DOHH2 (cell line): ENCODE data around the gene ZSCAN32.

Experiments used
- H3F3A ChIP-seq: fragments of 200-600 bp; sonication (generic), shearing (Covaris generic); 2 replicates; pipeline ENCODE4 v1.6.0; 2016; ENCODE audit warnings: antibody characterized with exemption, mild to moderate bottlenecking; ENCODE audit not compliant: control insufficient read depth, insufficient read depth
- H3K27ac ChIP-seq: fragments of 200-600 bp; sonication (generic); 2 replicates; pipeline ENCODE4 v1.5.1; 2014; ENCODE audit warnings: low read depth, mild to moderate bottlenecking, low read length, moderate library complexity
- H3K27me3 ChIP-seq: fragments of 200-600 bp; sonication (generic); 2 replicates; pipeline ENCODE4 v1.6.1; 2014; ENCODE audit warnings: mild to moderate bottlenecking, low read length, mixed read lengths; ENCODE audit not compliant: control insufficient read depth
- H3K36me3 ChIP-seq: fragments of 200-600 bp; sonication (generic); 2 replicates; pipeline ENCODE4 v1.6.1; 2014; ENCODE audit warnings: mild to moderate bottlenecking, low read length, moderate library complexity, mixed read lengths; ENCODE audit not compliant: control insufficient read depth
- H3K4me1 ChIP-seq: fragments of 200-600 bp; sonication (generic); 2 replicates; pipeline ENCODE4 v1.6.1; 2014; ENCODE audit warnings: mild to moderate bottlenecking, low read length, mixed read lengths; ENCODE audit not compliant: control insufficient read depth
- H3K4me2 ChIP-seq: fragments of 200-600 bp; sonication (generic); 2 replicates; pipeline ENCODE4 v1.6.0; 2014; ENCODE audit warnings: mild to moderate bottlenecking, low read length, moderate library complexity
- H3K4me3 ChIP-seq: fragments of 200-600 bp; sonication (generic); 2 replicates; pipeline ENCODE4 v1.5.1; 2014; ENCODE audit warnings: mild to moderate bottlenecking, low read length, mixed read lengths
- H3K79me2 ChIP-seq: fragments of 200-600 bp; sonication (generic); 2 replicates; pipeline ENCODE4 v1.6.1; 2014; ENCODE audit warnings: mild to moderate bottlenecking, low read length, mixed read lengths; ENCODE audit not compliant: control insufficient read depth
- H3K9me2 ChIP-seq: fragments of 200-600 bp; sonication (generic); replicated peaks from 2 replicates; pipeline ENCODE4 v1.6.1; 2014; ENCODE audit warnings: mild to moderate bottlenecking, low read length, mixed read lengths; ENCODE audit not compliant: control insufficient read depth
- H3K9me3 ChIP-seq: fragments of 200-600 bp; sonication (generic); 2 replicates; pipeline ENCODE4 v1.6.1; 2014; ENCODE audit warnings: antibody characterized with exemption, low read length, mixed read lengths; ENCODE audit not compliant: control insufficient read depth, insufficient read depth
- H4K20me1 ChIP-seq: fragments of 200-600 bp; sonication (generic); 2 replicates; pipeline ENCODE4 v1.6.0; 2014; ENCODE audit warnings: low read depth, mild to moderate bottlenecking, antibody characterized with exemption, low read length, moderate library complexity; ENCODE audit not compliant: control insufficient read depth, insufficient read depth
- CTCF ChIP-seq: fragments of 200-600 bp; sonication (generic); IDR thresholded peaks from one replicate; pipeline ENCODE4 v1.5.1; 2014; ENCODE audit warnings: antibody characterized with exemption, mild to moderate bottlenecking, low read depth, low read length; ENCODE audit not compliant: poor library complexity, severe bottlenecking
- EZH2phosphoT487 ChIP-seq: fragments of 200-600 bp; sonication (generic); IDR thresholded peaks from 2 replicates; pipeline ENCODE4 v1.6.1; 2017; ENCODE audit warnings: borderline replicate concordance, mild to moderate bottlenecking, antibody characterized with exemption, low read length, moderate library complexity, mixed read lengths

ZSCAN32 gene

DNA sequence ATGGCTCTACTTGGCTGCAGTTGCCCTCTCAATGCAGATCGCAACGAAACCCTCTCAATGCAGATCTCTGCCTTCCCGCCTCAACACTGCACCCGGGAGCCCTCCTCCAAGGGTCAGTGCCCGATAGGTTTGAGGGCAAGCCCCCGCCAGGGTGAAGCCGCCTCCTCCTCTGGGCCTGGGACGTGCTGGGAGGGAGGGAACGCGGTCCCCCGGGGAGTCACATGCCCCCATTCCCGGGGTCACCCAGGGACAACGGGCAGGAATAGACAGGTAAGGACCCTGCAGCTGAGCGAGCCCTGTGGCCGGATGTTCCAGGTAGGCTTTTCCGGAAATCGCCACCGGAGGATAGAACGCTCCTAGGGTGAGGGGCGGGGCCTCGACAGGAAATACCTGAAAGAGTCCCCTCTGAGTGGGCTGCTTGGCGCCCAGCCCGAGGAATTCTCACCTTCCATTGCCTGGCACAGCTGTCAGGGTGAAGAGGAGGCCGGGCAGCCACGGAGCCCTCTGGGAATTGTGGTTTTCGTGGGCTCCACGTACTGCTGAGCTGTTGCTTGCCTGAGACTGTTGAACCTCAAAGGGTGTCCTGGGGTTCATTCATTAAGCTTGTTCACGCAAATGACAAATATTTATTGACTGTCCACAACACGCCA is 13.1 kb upstream of the ZSCAN32 start:
- Histone ChIP-seq H3K36me3 (peaks cover 2% of the 10 kb centered on the region), H3K4me2 (no peak overlapping the region), H3K4me3 (no peak overlapping the region), H3K27ac (no peak overlapping the region), H3K27me3 (no peaks in the 10 kb centered on the region), H3K9me3 (peaks cover 21% of the 10 kb centered on the region), H3K79me2 (no peaks in the 10 kb centered on the region), H3F3A (no peaks in the 10 kb centered on the region), H3K4me1 (no peaks in the 10 kb centered on the region), H3K9me2 (no peaks in the 10 kb centered on the region), H4K20me1 (no peaks in the 10 kb centered on the region)
- TF ChIP-seq CTCF (no peak), EZH2phosphoT487 (no peak)

DNA sequence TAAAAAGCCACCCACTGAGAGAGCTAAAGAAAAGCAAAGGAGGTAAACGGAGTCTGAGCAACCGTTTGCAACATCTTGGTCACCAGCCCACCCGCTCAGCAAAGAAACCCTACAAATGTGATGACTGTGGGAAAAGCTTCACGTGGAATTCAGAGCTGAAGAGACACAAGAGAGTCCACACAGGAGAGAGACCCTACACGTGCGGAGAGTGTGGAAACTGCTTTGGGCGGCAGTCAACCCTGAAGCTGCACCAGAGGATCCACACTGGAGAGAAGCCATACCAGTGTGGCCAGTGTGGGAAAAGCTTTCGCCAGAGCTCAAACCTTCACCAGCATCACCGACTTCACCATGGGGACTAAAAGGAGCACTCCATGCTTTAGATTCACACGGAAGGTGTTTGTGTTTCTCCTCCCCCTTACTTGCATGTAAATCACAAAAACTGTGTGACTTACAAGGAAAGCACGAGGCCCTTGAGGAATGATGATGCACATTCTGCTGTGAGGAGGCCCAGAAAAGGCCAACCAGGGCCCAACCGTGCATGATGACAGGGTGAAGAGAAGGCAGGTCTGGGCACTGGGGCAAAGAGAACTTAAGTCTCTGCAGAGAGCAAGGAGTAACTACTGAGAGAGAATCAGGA is 7.9 kb upstream of the ZSCAN32 start:
- H3K9me3 ChIP-seq = peaks cover 46% of the 10 kb centered on the region

GRCh38 chr16:3401719-3402397 is 1.1 kb upstream of the ZSCAN32 start:
- Histone ChIP-seq H3K27ac (0 out of 2 replicates have a peak overlapping the region, but pooled peaks have one; percentile 2), H3F3A (no peaks in the 10 kb centered on the region), H4K20me1 (no peaks in the 10 kb centered on the region), H3K9me2 (no peaks in the 10 kb centered on the region), H3K4me3 (peak overlapping the region; percentile 89), H3K9me3 (peaks cover 35% of the 10 kb centered on the region; the same call in 1 of the 2 replicates), H3K4me2 (peak overlapping the region; percentile 95), H3K4me1 (peaks cover 12% of the 10 kb centered on the region), H3K36me3 (peaks cover 55% of the 10 kb centered on the region), H3K79me2 (peaks cover 56% of the 10 kb centered on the region), H3K27me3 (no peaks in the 10 kb centered on the region)
- TF ChIP-seq CTCF (no peak), EZH2phosphoT487 (no peak)

More for the DNA sequence above, 7.9 kb upstream of the ZSCAN32 start:
- no peak overlapping the region for H3K4me2 ChIP-seq
- no peak for TF ChIP-seq EZH2phosphoT487
- TF ChIP-seq CTCF = no peak
- no peaks in the 10 kb centered on the region for H3K9me2 ChIP-seq
- H4K20me1 ChIP-seq = no peaks in the 10 kb centered on the region
- H3F3A ChIP-seq = no peaks in the 10 kb centered on the region
- H3K27ac ChIP-seq = no peak overlapping the region
- peaks cover 3% of the 10 kb centered on the region; the same call in 1 of the 2 replicates for H3K79me2 ChIP-seq
- H3K4me3 ChIP-seq = no peak overlapping the region
- H3K27me3 ChIP-seq = no peaks in the 10 kb centered on the region
- H3K36me3 ChIP-seq = peaks cover 52% of the 10 kb centered on the region
- H3K4me1 ChIP-seq = no peaks in the 10 kb centered on the region
